A673 (cell line): ENCODE data around the gene NFATC1.

ENCODE experiments used
- CTCF ChIP-seq: fragments of 300-800, 200-600 bp; sonication (generic); conservative IDR thresholded peaks from 2 replicates; pipeline ENCODE4 v1.5.1; 2017; ENCODE audit warnings: low read depth, mild to moderate bottlenecking, antibody characterized with exemption, low read length, moderate library complexity, mixed read lengths
- EZH2 ChIP-seq: fragments of 200-600 bp; sonication (generic); IDR thresholded peaks from 2 replicates; pipeline ENCODE4 v1.6.1; 2017; ENCODE audit warnings: borderline replicate concordance, low read depth, mild to moderate bottlenecking, mixed read lengths, antibody characterized with exemption, low read length; ENCODE audit not compliant: poor library complexity, severe bottlenecking

- no peak for TF ChIP-seq CTCF
- TF ChIP-seq EZH2 = no peak
These were observed 111.4 kb downstream of the NFATC1 start for GRCh38 chr18:79507076-79507545.
